ENCODE measurements around the gene BMAL1.

Gene BMAL1

DNA sequence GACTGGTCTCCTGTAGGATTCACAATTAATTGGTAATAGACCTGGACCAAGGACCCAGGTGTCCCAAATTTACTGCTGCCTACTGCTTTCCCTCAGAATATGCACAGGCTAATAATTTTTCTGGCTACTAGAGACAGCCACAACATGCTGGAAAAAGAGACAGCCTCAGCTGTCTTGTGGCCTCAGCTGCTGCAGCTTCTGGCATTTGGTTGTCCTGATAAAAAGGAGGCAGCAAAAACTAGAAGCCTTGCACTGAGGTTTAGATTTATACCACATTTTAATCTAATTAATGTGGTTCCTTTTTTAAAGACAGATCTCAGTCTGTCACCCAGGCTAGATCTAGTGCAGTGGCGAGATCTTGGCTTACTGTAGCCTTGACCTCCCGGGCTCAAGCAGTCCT lies 95.6 kb downstream of the BMAL1 start:
- no peak overlapping the region for H3K27ac ChIP-seq (ENCODE audit: low read depth, low read length)
- no peak overlapping the region for H3K4me3 ChIP-seq (ENCODE audit: low read depth in 1 of 2, low read length in 2 of 2)
- H3K36me3 ChIP-seq (ENCODE audit: control insufficient read depth in 1 of 2, insufficient read depth in 2 of 2, low read length in 2 of 2) = peaks cover 45 to 79% of the 10 kb centered on the region in 2 donors
- H3K27me3 ChIP-seq (ENCODE audit: control insufficient read depth in 1 of 2, insufficient read depth in 2 of 2, low read length in 2 of 2) = no peaks in the 10 kb centered on the region
- H3K9me3 ChIP-seq (ENCODE audit: control insufficient read depth in 1 of 2, low read length in 2 of 2) = no peaks in the 10 kb centered on the region
- H3K4me1 ChIP-seq (ENCODE audit: control insufficient read depth in 1 of 2, insufficient read depth in 2 of 2, low read length in 2 of 2) = peaks cover 6 to 9% of the 10 kb centered on the region in 2 donors
- H3K9ac ChIP-seq (ENCODE audit: low read depth in 1 of 2, low read length in 2 of 2) = no peak overlapping the region

DNA sequence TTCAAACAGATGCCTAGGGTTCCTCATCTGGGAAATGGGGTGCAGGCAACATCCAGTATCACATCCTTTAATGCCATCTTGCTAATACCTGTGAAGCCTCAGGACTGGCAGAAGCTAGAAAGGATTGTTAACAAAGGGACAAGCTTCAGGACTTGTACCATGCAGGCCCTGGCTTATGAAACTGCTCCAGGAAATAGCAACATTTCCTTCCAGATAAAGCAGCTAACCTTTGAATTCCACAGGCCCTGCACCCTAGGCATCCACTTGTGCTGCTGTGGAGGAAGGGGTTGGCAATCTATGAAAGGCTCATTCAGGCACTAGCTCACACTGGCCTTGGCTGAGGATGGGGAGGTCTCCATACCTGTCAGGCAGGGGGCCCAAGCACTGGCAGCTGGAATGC lies 98.2 kb downstream of the BMAL1 start:
- H3K9me3 ChIP-seq (ENCODE audit: control insufficient read depth in 1 of 2, low read length in 2 of 2) = no peaks in the 10 kb centered on the region
- H3K27ac ChIP-seq (ENCODE audit: low read depth, low read length) = no peak overlapping the region
- H3K4me3 ChIP-seq (ENCODE audit: low read depth in 1 of 2, low read length in 2 of 2) = no peak overlapping the region
- H3K36me3 ChIP-seq (ENCODE audit: control insufficient read depth in 1 of 2, insufficient read depth in 2 of 2, low read length in 2 of 2) = peaks cover 52 to 79% of the 10 kb centered on the region in 2 donors
- peaks cover 6 to 9% of the 10 kb centered on the region in 2 donors for H3K4me1 ChIP-seq (ENCODE audit: control insufficient read depth in 1 of 2, insufficient read depth in 2 of 2, low read length in 2 of 2)
- no peak overlapping the region for H3K9ac ChIP-seq (ENCODE audit: low read depth in 1 of 2, low read length in 2 of 2)
- H3K27me3 ChIP-seq (ENCODE audit: control insufficient read depth in 1 of 2, insufficient read depth in 2 of 2, low read length in 2 of 2) = no peaks in the 10 kb centered on the region

DNA sequence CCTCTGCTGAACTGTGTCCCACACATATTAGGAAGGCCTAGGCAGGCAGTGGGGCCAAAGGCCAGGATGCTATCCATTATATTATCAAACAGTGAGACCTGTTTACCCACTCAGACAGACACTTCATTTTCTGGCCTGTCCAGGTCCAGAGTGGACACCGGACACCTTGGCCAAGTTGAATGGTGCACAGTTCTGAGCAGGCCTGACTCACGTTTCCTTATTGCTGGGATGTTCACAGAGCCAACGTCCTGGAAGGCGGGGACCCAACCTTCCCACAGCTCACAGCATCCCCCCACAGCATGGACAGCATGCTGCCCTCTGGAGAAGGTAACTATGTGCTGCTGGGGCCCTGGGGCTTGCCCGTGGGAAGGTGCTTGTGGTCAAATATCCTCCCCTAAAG lies 98.8 kb downstream of the BMAL1 start:
- Histone ChIP-seq H3K9ac (ENCODE audit: low read depth in 1 of 2, low read length in 2 of 2) (no peak overlapping the region), H3K27ac (ENCODE audit: low read depth, low read length) (no peak overlapping the region), H3K9me3 (ENCODE audit: control insufficient read depth in 1 of 2, low read length in 2 of 2) (no peaks in the 10 kb centered on the region), H3K27me3 (ENCODE audit: control insufficient read depth in 1 of 2, insufficient read depth in 2 of 2, low read length in 2 of 2) (no peaks in the 10 kb centered on the region), H3K36me3 (ENCODE audit: control insufficient read depth in 1 of 2, insufficient read depth in 2 of 2, low read length in 2 of 2) (peaks cover 57 to 81% of the 10 kb centered on the region in 2 donors), H3K4me3 (ENCODE audit: low read depth in 1 of 2, low read length in 2 of 2) (no peak overlapping the region), H3K4me1 (ENCODE audit: control insufficient read depth in 1 of 2, insufficient read depth in 2 of 2, low read length in 2 of 2) (peaks cover 6 to 9% of the 10 kb centered on the region in 2 donors)

DNA sequence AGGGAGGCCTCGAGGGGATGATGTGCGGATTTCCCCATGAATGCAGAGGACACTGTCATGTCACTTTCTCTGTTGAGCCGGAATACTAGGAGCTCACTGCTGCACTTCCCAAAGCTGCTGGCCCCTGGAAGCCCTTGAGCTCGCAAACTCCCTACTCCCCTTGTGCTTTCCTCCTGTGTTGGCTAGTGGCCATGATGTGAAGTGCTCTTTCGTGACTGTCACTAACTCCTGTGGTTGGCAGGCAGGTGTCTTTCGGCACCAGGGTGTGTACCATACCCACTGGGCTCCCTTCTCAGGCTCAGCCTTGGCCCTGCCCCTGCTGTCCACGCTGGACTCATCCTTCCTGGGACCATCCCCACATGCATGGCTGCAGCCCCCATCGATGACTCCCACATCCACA lies 99.2 kb downstream of the BMAL1 start:
- Histone ChIP-seq H3K9me3 (ENCODE audit: control insufficient read depth in 1 of 2, low read length in 2 of 2) (no peaks in the 10 kb centered on the region), H3K36me3 (ENCODE audit: control insufficient read depth in 1 of 2, insufficient read depth in 2 of 2, low read length in 2 of 2) (peaks cover 53 to 81% of the 10 kb centered on the region in 2 donors), H3K27me3 (ENCODE audit: control insufficient read depth in 1 of 2, insufficient read depth in 2 of 2, low read length in 2 of 2) (no peaks in the 10 kb centered on the region), H3K9ac (ENCODE audit: low read depth in 1 of 2, low read length in 2 of 2) (no peak overlapping the region), H3K4me1 (ENCODE audit: control insufficient read depth in 1 of 2, insufficient read depth in 2 of 2, low read length in 2 of 2) (peaks cover 6 to 9% of the 10 kb centered on the region in 2 donors), H3K4me3 (ENCODE audit: low read depth in 1 of 2, low read length in 2 of 2) (no peak overlapping the region), H3K27ac (ENCODE audit: low read depth, low read length) (no peak overlapping the region)

DNA sequence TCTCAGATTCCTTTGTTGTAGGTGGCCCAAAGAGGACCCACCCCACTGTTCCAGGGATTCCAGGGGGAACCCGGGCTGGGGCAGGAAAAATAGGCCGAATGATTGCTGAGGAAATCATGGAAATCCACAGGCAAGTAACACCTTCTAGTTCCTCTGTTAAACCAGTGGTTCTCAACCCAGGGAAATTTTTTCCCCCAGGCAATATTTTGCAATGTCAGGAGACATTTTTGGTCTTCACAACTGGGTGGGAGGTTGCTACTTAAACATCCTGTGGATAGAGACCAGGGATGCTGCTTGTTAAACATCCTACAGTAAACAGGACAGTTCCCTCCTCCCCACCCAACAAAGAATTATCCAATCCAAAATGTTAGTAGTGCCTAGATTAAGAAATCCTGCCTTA lies 100.7 kb downstream of the BMAL1 start:
- peaks cover 57 to 80% of the 10 kb centered on the region in 2 donors for H3K36me3 ChIP-seq (ENCODE audit: control insufficient read depth in 1 of 2, insufficient read depth in 2 of 2, low read length in 2 of 2)
- H3K9ac ChIP-seq (ENCODE audit: low read depth in 1 of 2, low read length in 2 of 2) = no peak overlapping the region
- H3K27me3 ChIP-seq (ENCODE audit: control insufficient read depth in 1 of 2, insufficient read depth in 2 of 2, low read length in 2 of 2) = no peaks in the 10 kb centered on the region
- H3K27ac ChIP-seq (ENCODE audit: low read depth, low read length) = no peak overlapping the region
- H3K9me3 ChIP-seq (ENCODE audit: control insufficient read depth in 1 of 2, low read length in 2 of 2) = no peaks in the 10 kb centered on the region
- peaks cover 6 to 9% of the 10 kb centered on the region in 2 donors for H3K4me1 ChIP-seq (ENCODE audit: control insufficient read depth in 1 of 2, insufficient read depth in 2 of 2, low read length in 2 of 2)
- no peak overlapping the region for H3K4me3 ChIP-seq (ENCODE audit: low read depth in 1 of 2, low read length in 2 of 2)

GRCh38 chr11:13380731-13381130 lies 103.1 kb downstream of the BMAL1 start:
- Histone ChIP-seq H3K27ac (ENCODE audit: low read depth, low read length) (no peak overlapping the region), H3K4me3 (ENCODE audit: low read depth in 1 of 2, low read length in 2 of 2) (no peak overlapping the region), H3K9ac (ENCODE audit: low read depth in 1 of 2, low read length in 2 of 2) (no peak overlapping the region), H3K4me1 (ENCODE audit: control insufficient read depth in 1 of 2, insufficient read depth in 2 of 2, low read length in 2 of 2) (peaks cover 5 to 7% of the 10 kb centered on the region in 2 donors), H3K36me3 (ENCODE audit: control insufficient read depth in 1 of 2, insufficient read depth in 2 of 2, low read length in 2 of 2) (peaks cover 43 to 62% of the 10 kb centered on the region in 2 donors), H3K9me3 (ENCODE audit: control insufficient read depth in 1 of 2, low read length in 2 of 2) (no peaks in the 10 kb centered on the region), H3K27me3 (ENCODE audit: control insufficient read depth in 1 of 2, insufficient read depth in 2 of 2, low read length in 2 of 2) (no peaks in the 10 kb centered on the region)

DNA sequence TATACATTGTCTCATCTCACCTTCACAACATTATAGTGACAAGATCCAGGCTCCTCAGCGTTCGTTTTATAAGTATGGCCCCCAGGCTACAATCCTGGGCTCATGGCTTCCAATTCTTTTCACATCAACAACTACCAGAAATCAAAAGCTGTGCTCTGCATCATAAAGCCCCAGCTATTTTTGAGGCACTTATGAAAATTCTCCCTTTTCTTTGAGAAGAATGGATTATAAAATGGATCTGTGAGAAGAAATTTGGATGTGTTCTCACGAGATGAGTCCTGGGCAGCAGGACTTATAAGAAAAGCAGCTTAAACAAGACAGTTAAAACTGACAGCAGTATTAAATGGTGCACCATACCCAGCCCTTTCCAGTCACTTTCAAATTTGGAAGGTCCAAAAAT lies 105.2 kb downstream of the BMAL1 start:
- Histone ChIP-seq H3K27me3 (ENCODE audit: control insufficient read depth in 1 of 2, insufficient read depth in 2 of 2, low read length in 2 of 2) (no peaks in the 10 kb centered on the region), H3K9me3 (ENCODE audit: control insufficient read depth in 1 of 2, low read length in 2 of 2) (no peaks in the 10 kb centered on the region), H3K27ac (ENCODE audit: low read depth, low read length) (no peak overlapping the region), H3K4me3 (ENCODE audit: low read depth in 1 of 2, low read length in 2 of 2) (no peak overlapping the region), H3K36me3 (ENCODE audit: control insufficient read depth in 1 of 2, insufficient read depth in 2 of 2, low read length in 2 of 2) (peaks cover 38 to 52% of the 10 kb centered on the region in 2 donors), H3K9ac (ENCODE audit: low read depth in 1 of 2, low read length in 2 of 2) (no peak overlapping the region), H3K4me1 (ENCODE audit: control insufficient read depth in 1 of 2, insufficient read depth in 2 of 2, low read length in 2 of 2) (peaks cover 0 to 3% of the 10 kb centered on the region in 2 donors)

GRCh38 chr11:13384908-13385640 lies 107.5 kb downstream of the BMAL1 start:
- H3K27me3 ChIP-seq (ENCODE audit: control insufficient read depth in 1 of 2, insufficient read depth in 2 of 2, low read length in 2 of 2) = no peaks in the 10 kb centered on the region
- H3K36me3 ChIP-seq (ENCODE audit: control insufficient read depth in 1 of 2, insufficient read depth in 2 of 2, low read length in 2 of 2) = peaks cover 28 to 43% of the 10 kb centered on the region in 2 donors

DNA sequence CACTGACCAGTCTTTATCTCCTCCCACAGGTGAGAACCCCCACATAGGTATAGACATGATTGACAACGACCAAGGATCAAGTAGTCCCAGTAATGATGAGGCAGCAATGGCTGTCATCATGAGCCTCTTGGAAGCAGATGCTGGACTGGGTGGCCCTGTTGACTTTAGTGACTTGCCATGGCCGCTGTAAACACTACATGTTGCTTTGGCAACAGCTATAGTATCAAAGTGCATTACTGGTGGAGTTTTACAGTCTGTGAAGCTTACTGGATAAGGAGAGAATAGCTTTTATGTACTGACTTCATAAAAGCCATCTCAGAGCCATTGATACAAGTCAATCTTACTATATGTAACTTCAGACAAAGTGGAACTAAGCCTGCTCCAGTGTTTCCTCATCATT lies 109.0 kb downstream of the BMAL1 start:
- Histone ChIP-seq H3K36me3 (ENCODE audit: control insufficient read depth in 1 of 2, insufficient read depth in 2 of 2, low read length in 2 of 2) (peaks cover 21 to 34% of the 10 kb centered on the region in 2 donors), H3K27ac (ENCODE audit: low read depth, low read length) (no peak overlapping the region), H3K9ac (ENCODE audit: low read depth in 1 of 2, low read length in 2 of 2) (no peak overlapping the region), H3K4me3 (ENCODE audit: low read depth in 1 of 2, low read length in 2 of 2) (no peak overlapping the region), H3K4me1 (ENCODE audit: control insufficient read depth in 1 of 2, insufficient read depth in 2 of 2, low read length in 2 of 2) (peaks cover 0 to 3% of the 10 kb centered on the region in 2 donors), H3K9me3 (ENCODE audit: control insufficient read depth in 1 of 2, low read length in 2 of 2) (no peaks in the 10 kb centered on the region), H3K27me3 (ENCODE audit: control insufficient read depth in 1 of 2, insufficient read depth in 2 of 2, low read length in 2 of 2) (no peaks in the 10 kb centered on the region)

More at GRCh38 chr11:13384908-13385640, 107.5 kb downstream of the BMAL1 start:
- Histone ChIP-seq H3K9me3 (ENCODE audit: control insufficient read depth in 1 of 2, low read length in 2 of 2) (no peaks in the 10 kb centered on the region), H3K27ac (ENCODE audit: low read depth, low read length) (no peak overlapping the region), H3K4me1 (ENCODE audit: control insufficient read depth in 1 of 2, insufficient read depth in 2 of 2, low read length in 2 of 2) (peaks cover 0 to 3% of the 10 kb centered on the region in 2 donors), H3K9ac (ENCODE audit: low read depth in 1 of 2, low read length in 2 of 2) (no peak overlapping the region), H3K4me3 (ENCODE audit: low read depth in 1 of 2, low read length in 2 of 2) (no peak overlapping the region)

DNA sequence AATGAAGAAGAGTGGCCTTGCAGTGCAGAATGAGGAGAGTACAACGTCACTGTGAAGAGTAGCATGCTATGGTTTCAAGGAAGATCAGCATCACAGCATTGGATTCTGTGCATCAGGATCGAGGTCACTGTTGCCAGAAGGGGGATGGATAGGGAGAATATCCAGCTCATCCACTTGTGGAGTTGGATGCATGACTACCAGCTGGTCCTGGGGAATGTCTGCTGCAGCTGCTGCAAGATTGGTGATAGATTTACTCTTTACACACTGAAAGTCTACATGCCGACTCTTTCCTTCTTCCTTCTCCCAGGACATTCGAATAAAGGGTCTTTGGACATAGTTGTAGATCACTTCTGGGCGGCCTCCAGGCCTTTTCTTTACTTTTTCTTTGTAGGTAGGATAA lies 111.2 kb downstream of the BMAL1 start:
- Histone ChIP-seq H3K9ac (ENCODE audit: low read depth in 1 of 2, low read length in 2 of 2) (no peak overlapping the region), H3K27me3 (ENCODE audit: control insufficient read depth in 1 of 2, insufficient read depth in 2 of 2, low read length in 2 of 2) (no peaks in the 10 kb centered on the region), H3K4me1 (ENCODE audit: control insufficient read depth in 1 of 2, insufficient read depth in 2 of 2, low read length in 2 of 2) (peaks cover 0 to 3% of the 10 kb centered on the region in 2 donors), H3K27ac (ENCODE audit: low read depth, low read length) (no peak overlapping the region), H3K4me3 (ENCODE audit: low read depth in 1 of 2, low read length in 2 of 2) (no peak overlapping the region), H3K36me3 (ENCODE audit: control insufficient read depth in 1 of 2, insufficient read depth in 2 of 2, low read length in 2 of 2) (peaks cover 13 to 19% of the 10 kb centered on the region in 2 donors), H3K9me3 (ENCODE audit: control insufficient read depth in 1 of 2, low read length in 2 of 2) (no peaks in the 10 kb centered on the region)

Data from duodenal mucosa (tissue), 2 donors.